GM12891 (cell line): ENCODE data around the gene PPP1R7.

Experiments
- POLR2A ChIP-seq: IDR thresholded peaks from 2 replicates; pipeline ENCODE4 v1.6.1; 2011; ENCODE audit warnings: low read depth, low read length, control low read depth
- POLR2AphosphoS5 ChIP-seq: IDR thresholded peaks from 2 replicates; pipeline ENCODE4 v1.6.1; 2011; ENCODE audit warnings: low read depth, low read length, control low read depth
- TAF1 ChIP-seq: IDR thresholded peaks from 2 replicates; pipeline ENCODE4 v1.6.1; 2011; ENCODE audit warnings: low read depth, low read length, control low read depth

DNA sequence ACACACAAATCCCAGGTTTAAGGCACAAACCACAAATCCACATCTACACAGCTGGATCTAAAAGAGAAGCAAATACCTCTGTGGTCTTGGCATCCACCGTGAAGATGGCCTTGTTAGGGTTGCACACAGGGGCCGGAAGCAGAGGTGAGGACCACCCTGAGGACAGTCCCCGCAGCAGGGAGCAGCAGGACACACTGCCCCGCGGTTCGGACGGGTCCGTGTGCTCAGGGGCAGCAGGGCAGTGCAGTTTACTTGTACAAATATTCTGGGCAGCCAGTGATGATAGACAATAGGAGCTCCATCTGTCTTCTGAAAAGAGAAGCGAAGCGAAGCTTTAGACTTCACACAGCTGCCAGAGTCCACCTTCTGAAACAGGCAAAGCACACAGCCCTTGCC, 9.8 kb upstream of the PPP1R7 start:
- no peak for TF ChIP-seq POLR2A
- no peak for TF ChIP-seq TAF1
- TF ChIP-seq POLR2AphosphoS5: no peak
